GM19452 (cell line): ENCODE results near the gene APCDD1L.

Source experiments
- ATAC-seq: cut with Tn5 transposase; IDR thresholded peaks from one replicate; pipeline ENCODE4 v1.9.1; 2021; ENCODE audit not compliant: unreplicated experiment

The APCDD1L gene

DNA sequence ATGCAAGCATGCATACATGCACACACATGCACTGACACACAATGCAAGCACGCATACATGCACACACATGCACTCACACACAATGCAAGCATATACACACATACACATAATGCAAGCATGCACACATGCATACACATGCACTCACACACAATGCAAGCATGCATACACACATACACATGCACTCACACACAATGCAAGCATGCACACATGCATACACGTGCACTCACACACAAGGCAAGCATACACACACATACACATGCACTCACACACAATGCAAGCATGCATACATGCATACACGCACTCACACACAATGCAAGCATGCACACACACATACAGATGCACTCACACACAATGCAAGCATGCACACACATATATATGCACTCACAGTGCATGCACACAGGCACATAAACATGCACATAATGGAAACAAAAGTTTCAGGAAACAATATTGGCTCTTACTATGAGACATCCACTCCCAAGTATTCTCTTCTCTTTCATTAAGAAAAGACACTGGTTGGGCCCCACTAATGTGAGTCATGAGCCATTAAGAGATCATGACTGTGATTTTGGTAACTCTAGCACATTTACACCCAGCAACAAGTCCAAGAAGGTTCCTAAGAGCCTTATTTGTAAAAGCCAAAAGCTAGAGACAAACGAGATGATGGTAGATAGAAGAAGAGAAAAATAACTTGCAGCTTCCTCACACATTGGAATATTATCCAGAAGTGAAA, 22.2 kb downstream of the APCDD1L start:
- ATAC-seq, result no peak

DNA sequence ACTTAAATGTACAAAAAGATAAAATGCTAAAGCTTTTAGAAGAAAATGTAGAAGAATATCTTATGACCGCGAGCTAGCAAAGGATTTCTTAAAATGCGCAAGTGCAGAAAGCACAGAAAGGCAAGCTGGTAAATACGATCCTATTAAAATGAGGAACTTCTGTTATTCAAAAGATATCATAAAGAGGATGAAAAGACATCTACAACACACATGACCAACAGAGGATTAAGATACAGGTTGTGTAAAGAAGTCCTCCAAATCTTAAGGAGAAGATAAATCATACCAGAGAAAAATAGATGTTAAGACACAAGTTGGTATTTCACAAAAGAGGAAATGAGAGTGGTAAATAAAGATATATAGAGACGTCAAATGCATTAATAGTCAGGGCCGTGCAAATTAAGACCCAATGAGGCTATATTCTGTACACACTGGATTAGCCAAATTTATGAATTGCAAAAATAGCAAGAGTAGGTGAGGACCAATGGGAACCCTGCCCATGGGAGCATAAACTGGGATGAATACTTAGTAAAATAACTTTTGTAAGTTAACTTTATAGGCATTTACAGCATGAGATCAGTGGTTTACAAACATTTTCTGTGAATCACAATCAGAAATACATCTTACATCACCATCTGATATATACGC, 23.0 kb downstream of the APCDD1L start:
- ATAC-seq, result no peak

DNA sequence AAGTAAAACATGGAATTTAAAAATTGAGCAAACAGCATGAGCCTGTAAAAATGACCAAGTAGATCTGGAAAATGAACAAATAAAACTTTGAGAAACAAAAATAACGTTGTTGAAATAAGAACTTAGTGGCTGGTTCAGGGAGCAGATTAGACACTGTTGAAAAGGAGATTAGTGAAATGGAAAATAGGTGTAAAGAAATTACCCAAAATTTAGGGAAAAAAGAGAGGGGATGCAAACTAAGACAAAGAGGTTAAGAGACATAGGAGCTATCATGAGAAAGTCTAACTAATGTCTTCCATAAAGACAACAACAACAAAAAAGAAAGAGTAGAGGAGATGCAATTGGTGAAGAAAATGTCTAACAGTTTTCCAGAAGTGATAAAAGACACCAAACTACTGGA, 29.0 kb downstream of the APCDD1L start:
- ATAC-seq, result no peak

DNA sequence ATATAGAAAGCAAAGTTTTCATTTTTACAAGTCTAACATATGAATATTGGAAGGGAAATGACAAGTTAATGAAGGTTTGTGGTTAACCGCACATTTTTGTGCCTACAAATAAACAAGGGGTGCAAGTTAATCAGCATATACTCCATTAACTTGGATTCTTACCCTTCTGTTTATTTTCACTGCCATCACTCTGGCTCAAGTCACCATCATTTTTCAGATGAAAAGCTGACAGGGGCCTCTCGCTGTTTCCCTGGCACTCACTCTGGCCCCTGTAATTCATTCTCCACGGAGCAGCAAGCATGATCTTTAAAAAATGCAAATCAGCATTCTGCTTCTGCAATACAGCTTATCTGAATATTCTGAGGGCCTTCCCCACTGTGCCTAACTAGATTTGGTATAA, 29.8 kb downstream of the APCDD1L start:
- ATAC-seq, result no peak

DNA sequence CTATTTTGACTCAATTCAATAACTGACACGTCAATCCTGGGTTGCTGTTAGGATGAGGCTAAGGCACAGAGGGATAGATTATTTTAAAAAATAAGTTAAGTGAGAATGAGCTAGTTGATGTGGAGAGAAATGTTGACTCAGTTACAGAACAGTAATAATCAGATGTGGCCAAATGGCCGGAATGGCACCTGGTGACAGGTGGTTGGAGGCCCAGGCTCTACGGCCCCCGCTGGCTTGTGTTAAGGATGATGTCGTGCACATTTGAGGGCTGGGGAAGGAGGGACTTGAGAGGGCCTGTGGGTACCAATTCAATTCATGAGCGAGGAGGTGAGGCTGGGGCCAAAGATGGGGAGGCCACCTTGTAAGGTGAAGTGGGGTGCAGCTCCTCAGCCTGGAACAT, 31.7 kb downstream of the APCDD1L start:
- no peak for ATAC-seq

DNA sequence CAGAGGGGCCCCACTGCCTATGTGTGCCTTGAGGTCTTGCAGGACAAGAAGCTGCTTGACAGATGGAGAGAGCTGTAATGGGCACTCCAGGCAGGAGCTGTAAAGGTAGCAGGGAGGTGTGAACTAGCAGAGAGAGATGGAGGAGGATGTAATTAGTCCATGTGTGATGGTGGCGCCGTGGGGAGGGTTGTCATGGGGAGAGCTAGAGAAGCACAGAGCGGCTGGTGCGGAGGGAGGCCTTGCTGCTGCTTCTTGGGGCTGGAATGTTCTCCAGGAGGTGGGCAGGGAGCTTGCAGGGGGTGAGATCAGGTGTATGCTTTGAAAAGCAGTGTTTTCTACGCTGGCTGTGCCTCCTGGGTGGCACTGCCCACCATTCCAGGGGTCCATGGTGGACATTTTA, 32.1 kb downstream of the APCDD1L start:
- no peak for ATAC-seq

DNA sequence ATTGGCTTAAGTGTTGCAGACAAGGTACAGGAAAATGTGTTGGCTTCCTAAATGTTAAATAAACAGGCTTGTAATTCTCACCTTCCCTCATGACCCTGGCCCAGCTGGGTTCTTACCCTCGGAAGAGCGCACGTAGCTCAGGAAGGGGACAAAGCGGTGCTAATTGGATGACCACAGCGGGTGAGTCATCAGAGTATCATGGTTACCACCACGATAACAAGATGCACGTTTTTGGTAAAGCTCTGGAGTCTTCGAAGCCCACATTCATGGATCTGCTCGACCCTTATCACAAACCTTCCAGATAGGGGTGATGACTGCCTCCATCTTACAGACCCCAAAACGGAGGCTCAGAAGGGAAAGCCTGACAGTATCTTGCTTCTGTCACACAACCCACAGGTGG, 32.8 kb downstream of the APCDD1L start:
- no peak for ATAC-seq

DNA sequence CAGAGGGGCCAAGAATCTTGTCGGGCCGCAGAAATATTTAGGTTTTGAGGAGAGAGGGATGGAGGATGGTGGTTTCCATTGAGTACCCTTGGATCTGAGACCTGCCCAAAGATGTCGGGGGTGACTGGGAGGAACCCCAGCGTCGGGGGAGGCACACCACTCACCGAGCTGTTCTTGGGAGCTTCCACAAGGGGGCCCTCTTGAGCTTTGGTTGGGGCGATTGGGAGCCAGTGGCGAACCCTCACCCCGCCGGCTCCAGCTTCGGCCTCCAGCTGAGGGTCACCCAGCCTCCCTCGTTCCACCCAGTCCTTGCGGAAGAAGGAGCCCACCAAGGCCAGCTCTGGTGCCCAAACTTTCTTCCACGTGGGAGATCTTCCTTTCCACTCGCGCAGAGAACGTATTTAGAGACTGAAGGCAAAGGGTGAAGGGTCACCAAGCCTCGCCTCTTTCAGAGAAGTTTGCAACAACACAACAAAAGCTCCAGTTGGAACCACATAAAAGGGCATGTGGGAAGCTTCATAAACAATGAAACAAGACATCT, 33.6 kb downstream of the APCDD1L start:
- ATAC-seq, result no peak

DNA sequence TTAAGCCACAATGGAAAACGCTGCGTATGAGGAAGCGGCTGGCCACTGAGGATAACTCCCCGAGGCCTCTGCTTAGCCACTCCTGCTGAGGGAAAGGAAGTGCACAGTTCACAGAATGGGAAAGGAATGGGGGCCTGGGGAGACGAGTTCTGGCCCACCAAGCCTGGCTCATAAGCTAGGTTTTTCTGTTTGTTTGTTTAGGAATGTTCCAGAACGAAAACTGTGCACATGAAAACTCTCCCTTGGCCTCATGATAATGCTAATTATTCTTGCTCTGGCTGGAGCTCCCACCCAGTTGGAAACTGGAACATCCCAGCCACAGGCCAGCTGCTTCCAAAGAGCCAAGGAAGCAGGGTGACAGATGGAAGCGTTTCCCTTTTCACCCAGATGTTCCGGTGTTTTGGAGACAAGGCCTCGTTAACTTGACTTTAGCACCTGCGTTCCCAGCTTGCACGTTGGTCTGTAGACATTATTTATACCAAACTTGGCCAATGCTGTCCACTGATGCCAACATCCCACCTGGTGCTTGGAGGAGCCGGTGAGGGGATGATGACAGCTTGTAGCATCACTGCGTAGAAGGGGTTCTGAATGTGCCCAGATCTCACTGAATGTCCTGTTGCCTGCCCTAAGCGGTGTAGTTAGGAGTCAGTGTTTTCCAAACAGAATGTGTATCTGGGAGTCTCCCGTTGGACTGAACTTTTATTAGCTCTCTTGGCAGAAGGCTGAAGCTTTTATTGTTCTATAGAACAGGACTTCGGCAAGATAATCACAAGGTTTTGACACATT, 34.5 kb downstream of the APCDD1L start:
- no peak for ATAC-seq

DNA sequence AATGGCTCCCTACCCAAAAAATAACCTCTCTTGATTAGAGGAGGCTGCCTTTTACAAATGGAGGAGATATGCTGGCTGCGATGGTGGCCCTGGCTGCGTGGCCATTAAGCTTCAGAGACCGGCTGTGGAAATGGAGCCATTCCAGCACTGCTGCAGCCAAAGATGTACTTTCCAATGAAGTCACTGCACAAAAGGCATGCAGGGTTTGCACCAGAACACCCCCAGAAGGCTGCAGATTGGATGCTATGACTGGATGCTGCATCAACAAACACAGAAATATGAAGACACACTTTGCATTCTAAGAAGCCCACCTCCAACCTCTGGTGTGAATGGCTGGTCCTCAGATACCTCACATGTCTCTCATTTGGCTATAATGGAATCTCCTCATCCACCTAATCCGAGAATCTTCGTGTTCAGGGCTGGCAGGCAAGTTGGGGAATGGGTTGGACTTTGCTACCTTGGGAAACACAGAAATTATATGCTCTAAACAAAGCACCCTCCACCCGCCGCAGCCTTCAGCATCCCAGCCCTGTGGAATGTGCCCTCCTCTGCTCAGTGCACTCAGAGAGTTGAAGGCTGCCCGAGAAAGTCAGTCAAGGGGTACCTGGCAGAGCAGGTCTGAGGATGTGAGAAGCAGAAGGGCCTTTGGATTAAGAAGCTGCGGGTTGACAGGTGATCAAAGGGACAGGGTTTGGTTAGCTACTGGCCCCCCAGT, 35.3 kb downstream of the APCDD1L start:
- no peak for ATAC-seq

DNA sequence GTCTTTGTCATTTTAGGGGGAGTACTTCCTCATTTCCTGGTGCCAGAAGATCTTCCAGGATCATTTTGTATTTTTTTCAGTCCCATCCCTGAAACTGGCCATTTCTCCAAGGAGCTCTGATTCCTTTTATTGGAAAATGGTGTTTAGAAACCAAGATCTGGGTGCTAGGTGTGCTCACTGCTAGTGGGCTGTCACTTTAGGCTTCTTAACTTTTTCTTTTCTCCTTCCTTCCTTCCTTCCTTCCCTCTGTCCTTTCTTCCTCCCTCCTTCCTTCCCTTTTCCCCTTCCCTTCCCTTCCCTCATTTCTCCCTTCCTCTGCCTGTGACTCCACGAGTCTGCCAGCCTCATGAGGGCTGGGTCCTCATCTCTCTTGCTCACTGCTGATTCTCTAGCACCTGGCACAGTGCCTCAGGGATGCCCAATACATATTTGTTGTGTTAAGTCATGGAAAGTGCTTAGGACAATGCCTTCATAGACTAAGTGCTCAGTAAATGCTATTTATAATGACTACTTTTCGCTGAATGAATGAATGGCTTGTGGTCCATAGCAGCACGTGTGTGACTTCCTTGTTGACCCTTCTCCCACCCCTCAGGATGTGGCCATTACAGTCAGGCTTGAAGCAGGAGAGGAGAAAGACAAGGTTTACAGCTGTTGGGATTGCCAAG, 36.9 kb downstream of the APCDD1L start:
- no peak for ATAC-seq

DNA sequence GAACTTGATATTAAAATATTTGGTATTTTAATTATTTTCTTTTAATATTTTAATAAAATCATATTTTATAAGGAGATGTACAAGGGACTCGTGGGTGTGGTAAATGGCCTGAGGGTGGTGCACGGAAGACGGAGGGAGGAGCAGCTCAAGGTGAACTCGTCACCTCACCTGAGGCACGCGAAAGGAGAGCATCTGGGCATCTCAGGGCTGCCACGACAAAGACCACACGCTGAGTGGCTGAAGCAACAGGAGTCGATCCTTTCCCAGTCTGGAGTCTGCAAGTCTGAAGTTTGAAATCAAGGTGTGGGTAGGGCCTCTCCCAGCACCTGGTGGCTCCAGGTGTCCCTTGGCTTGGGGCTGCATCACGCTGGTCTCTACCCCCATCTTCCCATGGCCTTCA, 39.7 kb downstream of the APCDD1L start:
- ATAC-seq, result no peak

DNA sequence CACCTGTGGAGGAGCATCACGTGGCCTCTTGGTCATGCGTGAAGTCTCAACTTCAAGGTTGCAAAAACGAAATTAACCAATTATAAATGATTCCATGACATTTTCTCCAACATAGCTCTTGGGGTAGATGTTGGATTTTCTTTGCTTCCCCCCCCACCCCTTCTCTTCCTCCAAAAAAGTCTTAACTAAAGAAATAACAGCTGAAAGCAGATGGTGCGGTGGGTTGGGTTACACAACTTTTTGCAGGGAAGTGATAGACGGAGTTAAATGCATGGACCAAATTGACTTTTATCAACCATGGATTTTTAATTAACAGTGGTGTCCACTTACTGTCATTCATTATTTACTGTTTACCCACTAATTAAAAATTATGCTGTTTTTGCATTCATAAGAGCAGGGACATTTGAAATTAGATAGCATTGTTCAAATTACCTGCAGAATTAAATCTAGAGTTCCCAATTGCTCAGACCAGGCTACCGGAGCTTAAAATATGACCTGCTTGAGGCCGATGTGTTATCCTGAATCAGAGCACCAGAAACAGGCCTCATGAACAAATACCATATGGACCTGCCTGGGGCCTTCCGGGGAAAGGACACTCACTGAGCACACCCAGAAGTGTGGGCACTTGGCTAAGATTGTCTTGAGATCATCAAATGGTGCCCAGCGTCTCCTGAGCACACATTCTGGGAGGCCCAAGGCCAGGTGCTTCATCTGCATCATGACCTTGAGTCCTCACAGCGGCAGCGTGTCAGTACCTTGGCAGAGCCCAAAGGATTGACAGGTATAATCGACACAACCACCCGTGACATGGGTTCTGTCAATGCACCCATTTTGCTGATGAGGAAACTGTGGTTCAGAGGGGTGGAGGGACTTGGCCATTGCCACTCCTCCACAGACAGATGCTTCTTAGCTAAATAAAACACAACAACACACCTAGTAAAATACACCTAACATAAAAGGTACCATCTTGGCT, 41.5 kb downstream of the APCDD1L start:
- no peak for ATAC-seq

DNA sequence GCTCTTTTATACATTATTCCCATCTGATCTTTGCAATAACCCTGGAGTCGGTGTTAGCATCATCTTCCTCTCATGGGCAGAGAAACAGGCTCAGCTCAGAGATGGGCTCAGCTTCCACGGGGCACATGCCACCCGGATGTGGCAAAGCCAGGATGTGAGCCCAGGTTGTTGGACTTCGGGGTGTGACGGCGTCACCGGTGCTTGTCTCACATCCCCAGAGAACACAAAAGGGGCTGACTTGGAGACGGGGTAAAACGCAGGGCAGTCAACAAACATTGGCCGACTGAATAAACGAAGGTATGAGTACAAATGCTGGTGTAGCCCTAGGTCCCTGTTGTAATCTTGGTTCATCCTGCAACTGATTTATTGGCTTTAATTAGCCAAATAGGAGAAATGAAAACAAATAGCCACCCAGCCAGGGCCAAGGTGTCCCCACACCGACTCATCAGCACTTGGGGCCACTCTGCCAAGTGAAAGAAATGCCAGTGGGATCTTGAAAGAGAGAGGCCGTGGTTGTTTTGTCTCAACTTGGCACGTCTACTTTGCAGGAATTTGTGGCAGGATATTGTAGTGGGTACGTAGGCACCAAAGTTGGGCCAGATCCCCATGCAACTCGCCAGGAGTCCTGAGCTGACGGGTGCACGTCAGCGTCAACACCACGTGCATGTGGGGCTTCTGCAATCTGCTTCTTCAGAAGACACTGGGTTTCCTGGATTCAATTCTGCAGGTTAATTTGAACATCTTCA, 42.8 kb downstream of the APCDD1L start:
- no peak for ATAC-seq

DNA sequence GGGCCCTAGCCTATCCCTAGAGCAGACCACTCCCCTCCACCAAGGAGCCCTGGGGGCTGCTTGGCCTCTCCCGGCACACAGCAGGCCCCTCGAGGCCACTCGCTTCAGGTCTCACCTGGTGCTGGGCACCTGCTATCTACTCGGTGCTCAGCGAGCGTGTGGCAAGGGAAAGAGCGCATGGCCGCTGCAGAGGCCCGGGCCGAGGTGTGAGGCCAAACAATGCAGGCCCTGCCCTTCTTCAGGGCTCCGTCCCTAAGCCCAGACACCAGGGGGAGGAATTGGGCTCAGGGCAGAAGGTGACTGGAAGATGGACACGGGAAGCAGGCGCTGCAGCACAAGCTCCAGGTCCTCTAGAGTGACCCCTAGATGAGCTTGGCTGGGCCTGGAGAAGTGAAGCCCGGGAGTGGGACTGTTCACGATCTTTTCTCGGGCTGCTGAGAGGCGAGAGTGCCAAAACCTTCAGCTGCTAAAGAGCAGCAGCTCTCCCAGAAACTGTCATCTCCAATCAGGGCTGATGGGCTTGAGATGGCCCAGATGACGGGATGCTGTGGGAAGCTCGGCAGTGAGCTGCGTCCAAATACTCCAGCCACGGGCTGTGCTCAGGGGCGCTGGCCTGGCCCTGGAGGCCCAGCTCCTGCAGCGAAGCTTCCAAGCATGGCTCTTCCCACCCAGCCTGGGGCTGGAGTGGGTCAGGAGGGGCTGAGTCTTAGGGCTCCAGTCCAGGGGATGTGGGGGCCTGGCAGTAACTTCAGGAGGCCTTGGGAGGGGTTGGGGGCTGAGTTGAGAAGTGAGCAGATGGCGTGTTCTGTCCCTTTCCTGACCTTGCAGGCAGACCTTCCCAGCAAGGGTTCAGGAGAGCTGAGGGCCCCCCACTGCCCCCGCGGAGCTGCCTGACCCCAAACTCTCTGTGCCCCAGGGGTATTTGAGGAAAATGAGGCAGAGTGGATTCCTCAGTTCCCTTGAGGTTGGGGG, 43.7 kb downstream of the APCDD1L start:
- ATAC-seq, result no peak

DNA sequence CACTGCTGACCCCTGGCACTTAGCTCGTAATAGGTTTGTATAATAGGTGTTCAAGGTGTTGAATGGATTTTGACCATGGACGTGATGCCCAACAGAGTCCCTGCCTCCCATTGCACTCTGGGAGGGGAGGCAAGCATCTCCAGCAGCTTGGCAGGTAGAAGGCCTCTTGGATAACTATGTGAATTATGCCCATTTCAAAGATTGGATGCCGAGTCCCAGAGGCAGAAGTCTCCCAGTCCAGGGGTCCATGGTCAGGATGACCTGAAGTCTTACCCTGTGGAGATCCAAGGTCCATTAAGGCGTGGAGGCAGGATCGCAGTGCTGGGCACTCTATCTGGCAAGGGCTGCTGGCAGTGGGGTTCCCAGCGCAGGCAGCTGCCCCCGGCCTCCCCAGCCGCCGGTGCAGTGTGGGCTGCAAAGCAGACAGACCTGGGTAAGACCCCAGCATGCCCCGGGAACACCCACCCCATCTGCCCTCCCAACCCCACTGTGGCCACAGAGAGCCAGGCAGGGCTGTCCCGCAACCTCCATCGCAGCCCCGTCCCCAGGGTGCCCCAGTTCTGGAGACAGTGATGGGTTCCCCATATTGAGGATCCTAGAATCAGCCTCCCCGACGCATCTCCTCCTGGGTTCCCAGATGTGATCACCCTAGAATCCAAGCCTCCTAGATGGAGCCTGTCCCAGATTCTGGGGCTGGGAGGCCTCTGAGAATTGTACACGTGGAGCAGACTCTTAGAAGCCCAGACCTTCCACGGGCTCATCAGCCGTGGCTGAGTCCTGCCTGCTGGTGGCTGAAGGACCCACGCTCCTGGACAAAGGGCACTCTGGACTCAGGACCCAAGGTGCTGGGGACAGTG, 44.6 kb downstream of the APCDD1L start:
- no peak for ATAC-seq

DNA sequence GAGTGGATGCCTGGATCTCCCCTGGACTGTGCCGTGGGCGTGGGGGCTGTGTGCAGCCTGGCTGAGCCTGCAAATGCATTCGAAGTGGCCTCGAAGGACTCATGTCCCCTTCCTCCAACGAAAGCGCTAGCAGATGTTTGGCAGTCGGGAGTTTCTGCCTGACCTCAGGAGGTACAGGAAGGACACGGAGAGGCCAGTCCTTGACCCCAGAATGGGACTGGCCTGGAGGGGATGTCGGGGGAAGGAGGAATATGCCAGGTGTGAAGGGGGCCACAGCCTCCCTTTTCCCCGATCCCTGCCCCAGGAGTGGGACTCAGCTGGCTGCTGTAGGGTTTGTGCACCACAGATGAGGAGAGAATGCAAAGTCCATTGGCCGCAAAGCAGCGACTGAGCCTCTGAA, 45.6 kb downstream of the APCDD1L start:
- ATAC-seq, result no peak
